Lung (tissue), 12 donors: Measurements from ENCODE around the gene PXN. TPM values are rescaled to one million over a fixed set of nuclear protein-coding genes. Genes with fewer than 3 reads are reported as not detected.
A peak's percentile ranks its signal among the peaks of the same experiment; 100 is the strongest.

ENCODE experiments used
- ATAC-seq: fragments of 200-7000 bp; cut with Tn5 transposase; one replicate; pipeline ENCODE4 v1.9.1; 2020; ENCODE audit warnings: moderate number of reproducible peaks; ENCODE audit not compliant: insufficient read depth, low FRiP score
- DNase-seq, 3 donors: peaks; one replicate each; pipeline ENCODE4 v3.0.0-alpha.2; 2013 to 2017
- H3K27ac ChIP-seq, 2 donors: one replicate each; pipeline ENCODE4 v1.5.1; 2013; ENCODE audit warnings: mild to moderate bottlenecking in 2 of 2, moderate library complexity in 2 of 2, control low read depth in 1 of 2, inconsistent platforms in 1 of 2, low read depth in 1 of 2, low read length in 1 of 2
- H3K27me3 ChIP-seq, 3 donors: one replicate each; pipeline ENCODE4 v1.5.1; 2013; ENCODE audit warnings: low read length in 2 of 3; ENCODE audit not compliant: control insufficient read depth in 3 of 3, insufficient read depth in 3 of 3
- H3K36me3 ChIP-seq, 4 donors: one replicate each; pipeline ENCODE4 v1.5.1; 2013; ENCODE audit warnings: low read length in 4 of 4, mild to moderate bottlenecking in 1 of 4, moderate library complexity in 1 of 4; ENCODE audit not compliant: control insufficient read depth in 4 of 4, insufficient read depth in 4 of 4
- H3K4me1 ChIP-seq, 5 donors: one replicate each; pipeline ENCODE4 v1.5.1; 2013; ENCODE audit warnings: low read length in 5 of 5, mild to moderate bottlenecking in 2 of 5, moderate library complexity in 1 of 5; ENCODE audit not compliant: control insufficient read depth in 5 of 5, insufficient read depth in 5 of 5
- H3K4me3 ChIP-seq: one replicate; pipeline ENCODE4 v1.5.1; 2013; ENCODE audit warnings: mild to moderate bottlenecking, control low read depth, moderate library complexity
- H3K9ac ChIP-seq, 2 donors: one replicate each; pipeline ENCODE4 v1.5.1; 2013; ENCODE audit warnings: low read length in 2 of 2, control low read depth in 1 of 2; ENCODE audit not compliant: insufficient read depth in 1 of 2
- H3K9me3 ChIP-seq, 4 donors: one replicate each; pipeline ENCODE4 v1.5.1; 2013; ENCODE audit warnings: low read length in 3 of 4, mild to moderate bottlenecking in 1 of 4, moderate library complexity in 1 of 4; ENCODE audit not compliant: control insufficient read depth in 4 of 4, insufficient read depth in 3 of 4
- CTCF ChIP-seq: IDR thresholded peaks from 2 replicates; pipeline ENCODE4 v1.5.1; 2012; ENCODE audit warnings: mild to moderate bottlenecking; ENCODE audit errors: control extremely low read depth, extremely low read depth
- WGBS, 2 donors: extraction: QIAGEN DNeasy Blood & Tissue Kit; methylation state at CpG; one replicate each; pipeline ENCODE4 v1.1.7; 2013; 5-methylcytosine and 5-hydroxymethylcytosine counted together
- polyA plus RNA-seq, 2 donors: library from polyadenylated mRNA; stranded (reverse); fragments of 200-250 nt; gene quantifications; one replicate each; pipeline ENCODE4 v1.2.1, GENCODE V29; 2013
- total RNA-seq, 2 donors: library from RNA; depleted of rRNA in 1 of 2; stranded (reverse); fragments of >200 nt in 1 of 2; gene quantifications; one replicate each; pipeline ENCODE4 v1.2.1, GENCODE V29; 2014 to 2021
- donor health status: control.
- donor health status: control.
- donor health status: Bipolar disorder and iron deficiency.
- donor health status: healthy.
- donor health status: DM: yes; HTN: yes; CAD: no.

PXN gene
- total and polyA plus RNA-seq, 4 donors, result 81.1 to 117 (median 90.6) TPM

GRCh38 chr12:120206228-120206627, 59.3 kb downstream of the PXN start:
- no peak for TF ChIP-seq CTCF
- DNase-seq, result no peak
- no peak overlapping the region for H3K27ac ChIP-seq
- no peaks in the 10 kb centered on the region for H3K27me3 ChIP-seq
- 96 to 97% methylated on average over 10 of the region's 10 CpGs for WGBS, 2 donors
- peaks cover 0 to 16% (median 8%) of the 10 kb centered on the region in 4 donors for H3K36me3 ChIP-seq
- no peaks in the 10 kb centered on the region for H3K4me1 ChIP-seq
- no peak overlapping the region for H3K9ac ChIP-seq
- no peak for ATAC-seq
- H3K9me3 ChIP-seq, result no peaks in the 10 kb centered on the region
- H3K4me3 ChIP-seq, result no peak overlapping the region

GRCh38 chr12:120204171-120204570, 61.4 kb downstream of the PXN start:
- TF ChIP-seq CTCF, result no peak
- Histone ChIP-seq H3K4me1 (peaks cover under 1 to 11% (median 8%) of the 10 kb centered on the region in 5 donors), H3K27ac (no peak overlapping the region), H3K4me3 (no peak overlapping the region), H3K9me3 (no peaks in the 10 kb centered on the region), H3K9ac (no peak overlapping the region), H3K27me3 (no peaks in the 10 kb centered on the region), H3K36me3 (peaks cover 2 to 15% (median 7%) of the 10 kb centered on the region in 4 donors)
- ATAC-seq (no peak), DNase-seq (no peak)
- 95% methylated on average over 7 of the region's 7 CpGs for WGBS, 2 donors

GRCh38 chr12:120200364-120200800, 65.1 kb downstream of the PXN start:
- peaks cover 21 to 39% (median 30%) of the 10 kb centered on the region in 4 donors for H3K36me3 ChIP-seq
- ATAC-seq (no peak), DNase-seq (no peak)
- WGBS, 2 donors, result 4% methylated on average over 16 of the region's 16 CpGs
- peak overlapping the region; percentile 86 to 88 for H3K27ac ChIP-seq
- H3K9me3 ChIP-seq, result no peaks in the 10 kb centered on the region
- TF ChIP-seq CTCF, result no peak
- H3K4me1 ChIP-seq, result peaks cover 4 to 14% (median 10%) of the 10 kb centered on the region in 5 donors
- peak overlapping the region; percentile 80 to 93 for H3K9ac ChIP-seq
- no peaks in the 10 kb centered on the region for H3K27me3 ChIP-seq
- H3K4me3 ChIP-seq, result peak overlapping the region; percentile 90
